ENCODE data around the gene RIN3.
A peak's percentile ranks its signal among the peaks of the same experiment; 100 is the strongest.

The RIN3 gene

GRCh38 chr14:92507174-92507768 is 6.3 kb upstream of the RIN3 start:
- H3K4me3 Mint-ChIP-seq = no peak overlapping the region

GRCh38 chr14:92510972-92511371 is 2.6 kb upstream of the RIN3 start:
- Mint-ChIP-seq H3K36me3 (ENCODE audit: insufficient read depth) (peaks cover 5% of the 10 kb centered on the region), H3K4me3 (no peak overlapping the region), H3K27ac (no peak overlapping the region), H3K27me3 (no peaks in the 10 kb centered on the region), H3K4me1 (ENCODE audit: low read depth in 2 of 2) (peaks cover 35 to 37% of the 10 kb centered on the region in 2 donors), H3K9me3 (no peaks in the 10 kb centered on the region)
- ATAC-seq (replicated peaks) (no peak), DNase-seq (no peak)

More at GRCh38 chr14:92507174-92507768, 6.3 kb upstream of the RIN3 start:
- Mint-ChIP-seq H3K4me1 (ENCODE audit: low read depth in 2 of 2) (peaks cover 27 to 29% of the 10 kb centered on the region in 2 donors), H3K27me3 (no peaks in the 10 kb centered on the region), H3K27ac (peak overlapping the region in 1 of 2 donors; percentile 64), H3K9me3 (no peaks in the 10 kb centered on the region), H3K36me3 (ENCODE audit: insufficient read depth) (peaks cover 4% of the 10 kb centered on the region)
- DNase-seq (no peak), ATAC-seq (replicated peaks) (peak; percentile 64)

GRCh38 chr14:92511453-92512238 is 1.9 kb upstream of the RIN3 start:
- Mint-ChIP-seq H3K4me1 (ENCODE audit: low read depth in 2 of 2) (peaks cover 35 to 41% of the 10 kb centered on the region in 2 donors), H3K36me3 (ENCODE audit: insufficient read depth) (peaks cover 5% of the 10 kb centered on the region), H3K27ac (peak overlapping the region; percentile 92 to 99), H3K27me3 (no peaks in the 10 kb centered on the region), H3K4me3 (no peak overlapping the region), H3K9me3 (no peaks in the 10 kb centered on the region)
- ATAC-seq (replicated peaks) = no peak
- no peak for DNase-seq

- peaks cover 37 to 43% of the 10 kb centered on the region in 2 donors for H3K4me1 Mint-ChIP-seq (ENCODE audit: low read depth in 2 of 2)
- peaks cover 5% of the 10 kb centered on the region for H3K36me3 Mint-ChIP-seq (ENCODE audit: insufficient read depth)
- no peaks in the 10 kb centered on the region for H3K9me3 Mint-ChIP-seq
- H3K27ac Mint-ChIP-seq = peak overlapping the region; percentile 92 to 99
- no peaks in the 10 kb centered on the region for H3K27me3 Mint-ChIP-seq
- no peak for DNase-seq
- ATAC-seq (replicated peaks) = no peak
- H3K4me3 Mint-ChIP-seq = peak overlapping the region; percentile 85
These were observed 776 bp upstream of the RIN3 start for GRCh38 chr14:92512807-92513203.

GRCh38 chr14:92513966-92514843 is 624 bp downstream of the RIN3 start:
- peak overlapping the region; percentile 92 to 99 for H3K27ac Mint-ChIP-seq

GRCh38 chr14:92514844-92515514 is 1.4 kb downstream of the RIN3 start:
- ATAC-seq (replicated peaks) (no peak), DNase-seq (no peak)
- peaks cover 11% of the 10 kb centered on the region for H3K36me3 Mint-ChIP-seq (ENCODE audit: insufficient read depth)
- H3K9me3 Mint-ChIP-seq = no peaks in the 10 kb centered on the region
- H3K4me3 Mint-ChIP-seq = peak overlapping the region; percentile 85
- no peaks in the 10 kb centered on the region for H3K27me3 Mint-ChIP-seq
- peak overlapping the region; percentile 92 to 99 for H3K27ac Mint-ChIP-seq
- H3K4me1 Mint-ChIP-seq (ENCODE audit: low read depth in 2 of 2) = peaks cover 58 to 63% of the 10 kb centered on the region in 2 donors

More at GRCh38 chr14:92513966-92514843, 624 bp downstream of the RIN3 start:
- Mint-ChIP-seq H3K36me3 (ENCODE audit: insufficient read depth) (peaks cover 10% of the 10 kb centered on the region), H3K4me1 (ENCODE audit: low read depth in 2 of 2) (peaks cover 51 to 56% of the 10 kb centered on the region in 2 donors), H3K27me3 (no peaks in the 10 kb centered on the region), H3K9me3 (no peaks in the 10 kb centered on the region), H3K4me3 (peak overlapping the region; percentile 85)
- ATAC-seq (replicated peaks) = peak; percentile 62
- DNase-seq = peak; percentile 37 to 43 (median 40)

GRCh38 chr14:92515546-92516343 is 2.2 kb downstream of the RIN3 start:
- Mint-ChIP-seq H3K9me3 (no peaks in the 10 kb centered on the region), H3K27me3 (no peaks in the 10 kb centered on the region), H3K4me3 (peak overlapping the region; percentile 85), H3K27ac (peak overlapping the region; percentile 92 to 99), H3K4me1 (ENCODE audit: low read depth in 2 of 2) (peaks cover 64 to 69% of the 10 kb centered on the region in 2 donors), H3K36me3 (ENCODE audit: insufficient read depth) (peaks cover 11% of the 10 kb centered on the region)
- DNase-seq = no peak
- ATAC-seq (replicated peaks) = no peak

- no peaks in the 10 kb centered on the region for H3K27me3 Mint-ChIP-seq
- peaks cover 66 to 69% of the 10 kb centered on the region in 2 donors for H3K4me1 Mint-ChIP-seq (ENCODE audit: low read depth in 2 of 2)
- peaks cover 0 to under 1% of the 10 kb centered on the region in 2 donors for H3K9me3 Mint-ChIP-seq
- peak overlapping the region; percentile 92 to 99 for H3K27ac Mint-ChIP-seq
- no peak for DNase-seq
- H3K4me3 Mint-ChIP-seq = peak overlapping the region; percentile 85
- ATAC-seq (replicated peaks) = no peak
- H3K36me3 Mint-ChIP-seq (ENCODE audit: insufficient read depth) = peaks cover 8% of the 10 kb centered on the region
These were observed 2.9 kb downstream of the RIN3 start for GRCh38 chr14:92516344-92516965.

- Mint-ChIP-seq H3K27me3 (no peaks in the 10 kb centered on the region), H3K36me3 (ENCODE audit: insufficient read depth) (peaks cover 8% of the 10 kb centered on the region), H3K9me3 (peaks cover 0 to 4% of the 10 kb centered on the region in 2 donors), H3K27ac (peak overlapping the region; percentile 92 to 99), H3K4me1 (ENCODE audit: low read depth in 2 of 2) (peaks cover 70 to 72% of the 10 kb centered on the region in 2 donors), H3K4me3 (peak overlapping the region; percentile 85)
- DNase-seq (no peak), ATAC-seq (replicated peaks) (peak; percentile 8)
These were observed 3.5 kb downstream of the RIN3 start for GRCh38 chr14:92516966-92517506.

- Mint-ChIP-seq H3K27ac (peak overlapping the region; percentile 92 to 99), H3K4me1 (ENCODE audit: low read depth in 2 of 2) (peaks cover 69 to 70% of the 10 kb centered on the region in 2 donors), H3K4me3 (peak overlapping the region; percentile 70 to 85), H3K9me3 (peaks cover 0 to 4% of the 10 kb centered on the region in 2 donors), H3K36me3 (ENCODE audit: insufficient read depth) (peaks cover 6% of the 10 kb centered on the region), H3K27me3 (no peaks in the 10 kb centered on the region)
- ATAC-seq (replicated peaks) (no peak), DNase-seq (no peak)
These were observed 4.2 kb downstream of the RIN3 start for GRCh38 chr14:92517761-92518160.

- no peak for ATAC-seq (replicated peaks)
- H3K4me1 Mint-ChIP-seq (ENCODE audit: low read depth in 2 of 2) = peaks cover 72 to 81% of the 10 kb centered on the region in 2 donors
- H3K36me3 Mint-ChIP-seq (ENCODE audit: insufficient read depth) = peaks cover 9% of the 10 kb centered on the region
- peak overlapping the region; percentile 92 to 99 for H3K27ac Mint-ChIP-seq
- no peaks in the 10 kb centered on the region for H3K27me3 Mint-ChIP-seq
- peak overlapping the region; percentile 70 to 85 for H3K4me3 Mint-ChIP-seq
- DNase-seq = no peak
- peaks cover 0 to 4% of the 10 kb centered on the region in 2 donors for H3K9me3 Mint-ChIP-seq
These were observed 5.9 kb downstream of the RIN3 start for GRCh38 chr14:92519246-92520101.
